IMR-90 (cell line): Measurements from ENCODE around the gene HVCN1. TPM values are rescaled to one million over a fixed set of nuclear protein-coding genes. Genes with fewer than 3 reads are reported as not detected.

Experiments used
- microRNA-seq, 2 experiments: library from miRNA; stranded (forward) in 1 of 2; unstranded in 1 of 2; fragments of 10-50 nt in 1 of 2; fragments of <30 nt in 1 of 2; gene quantifications in 1 of 2; microRNA quantifications in 1 of 2; one replicate each; pipeline versions ENCODE3 to v1.1.0; 2013 to 2020; ENCODE audit not compliant: insufficient read depth in 1 of 2, insufficient read length in 1 of 2, unreplicated experiment in 1 of 2
- polyA plus RNA-seq, 3 experiments: library from polyadenylated mRNA; depleted of rRNA; stranded (reverse); fragments of >200 nt; gene quantifications; 2 replicates each; pipeline ENCODE4 v1.2.3, GENCODE V29; 2012; ENCODE audit warnings: low replicate concordance in 1 of 3
- small RNA-seq, 5 experiments: library from RNA; depleted of rRNA; stranded (forward); fragments of <200 nt; gene quantifications; one replicate each; pipeline ENCODE3, GENCODE V24; 2012
- total RNA-seq: library from RNA; depleted of rRNA; stranded (reverse); fragments of >200 nt; gene quantifications from 2 replicates; pipeline ENCODE4 v1.2.3, GENCODE V29; 2012; rRNA removed

HVCN1 gene
- total and polyA plus RNA-seq, 2 of the 4 experiments (the other 2 are of a cell fraction) = 1.9 to 2.0 TPM

Small RNA genes lying within 50 kb of the gene (microRNA-seq; reads per million reads assigned to microRNA genes)
- gene RN7SL387P (ENCODE audit: insufficient read depth, insufficient read length) = not detected

Small RNA genes lying within 50 kb of the gene (small RNA-seq; reads per million reads assigned to genes)
- 0 reads per million in 5 experiments for gene RN7SL387P

Other genes starting within 250 kb of the HVCN1 start
- gene ARPC3, start 238.8 kb downstream of the HVCN1 start, total RNA-seq = 204 and 234 TPM in 2 replicates
- gene ARPC3, start 238.8 kb downstream of the HVCN1 start, polyA plus RNA-seq (2012; rRNA removed) = 85.6 and 192 TPM in 2 replicates
- gene GPN3, start 220.9 kb downstream of the HVCN1 start, total RNA-seq = 7.7 and 24.7 TPM in 2 replicates
- 11.4 and 14.9 TPM in 2 replicates for gene GPN3, start 220.9 kb downstream of the HVCN1 start, polyA plus RNA-seq (2012; rRNA removed)
- 14.0 and 18.9 TPM in 2 replicates for gene FAM216A, start 220.3 kb downstream of the HVCN1 start, total RNA-seq
- gene FAM216A, start 220.3 kb downstream of the HVCN1 start, polyA plus RNA-seq (2012; rRNA removed) = 31.1 and 31.4 TPM in 2 replicates
- gene VPS29, start 187.0 kb downstream of the HVCN1 start, total RNA-seq = 102 and 150 TPM in 2 replicates
- gene VPS29, start 187.0 kb downstream of the HVCN1 start, polyA plus RNA-seq (2012; rRNA removed) = 116 and 122 TPM in 2 replicates
- 0.18 and 0.56 TPM in 2 replicates for gene RAD9B, start 186.8 kb downstream of the HVCN1 start, total RNA-seq
- gene RAD9B, start 186.8 kb downstream of the HVCN1 start, polyA plus RNA-seq (2012; rRNA removed) = 0.09 TPM in 2 replicates
- gene PPTC7, start 105.8 kb downstream of the HVCN1 start, total RNA-seq = 4.1 and 4.7 TPM in 2 replicates
- 5.9 and 6.8 TPM in 2 replicates for gene PPTC7, start 105.8 kb downstream of the HVCN1 start, polyA plus RNA-seq (2012; rRNA removed)
- 11.1 and 11.7 TPM in 2 replicates for gene TCTN1, start 75.0 kb downstream of the HVCN1 start, total RNA-seq
- gene TCTN1, start 75.0 kb downstream of the HVCN1 start, polyA plus RNA-seq (2012; rRNA removed) = 17.5 and 18.8 TPM in 2 replicates
- gene PPP1CC, start 53.8 kb upstream of the HVCN1 start, total RNA-seq = 126 and 169 TPM in 2 replicates
- gene PPP1CC, start 53.8 kb upstream of the HVCN1 start, polyA plus RNA-seq (2012; rRNA removed) = 59.1 and 71.0 TPM in 2 replicates
- not detected in 2 replicates for gene CCDC63, start 157.9 kb upstream of the HVCN1 start, total RNA-seq
- gene CCDC63, start 157.9 kb upstream of the HVCN1 start, polyA plus RNA-seq (2012; rRNA removed) = not detected in 2 replicates
- not detected in 2 replicates for gene MYL2, start 231.5 kb upstream of the HVCN1 start, total RNA-seq
- gene MYL2, start 231.5 kb upstream of the HVCN1 start, polyA plus RNA-seq (2012; rRNA removed) = not detected in 2 replicates